Central memory CD4-positive, alpha-beta T cell (primary cell): ENCODE data around the gene ZCCHC7.

Source experiments
- DNase-seq: peaks from one replicate; pipeline ENCODE4 v3.0.0; 2022

Gene ZCCHC7

GRCh38 chr9:37212435-37212834 is 92.1 kb downstream of the ZCCHC7 start:
- no peak for DNase-seq

- DNase-seq: no peak
Observed at GRCh38 chr9:37215381-37215780, 95.0 kb downstream of the ZCCHC7 start.

DNA sequence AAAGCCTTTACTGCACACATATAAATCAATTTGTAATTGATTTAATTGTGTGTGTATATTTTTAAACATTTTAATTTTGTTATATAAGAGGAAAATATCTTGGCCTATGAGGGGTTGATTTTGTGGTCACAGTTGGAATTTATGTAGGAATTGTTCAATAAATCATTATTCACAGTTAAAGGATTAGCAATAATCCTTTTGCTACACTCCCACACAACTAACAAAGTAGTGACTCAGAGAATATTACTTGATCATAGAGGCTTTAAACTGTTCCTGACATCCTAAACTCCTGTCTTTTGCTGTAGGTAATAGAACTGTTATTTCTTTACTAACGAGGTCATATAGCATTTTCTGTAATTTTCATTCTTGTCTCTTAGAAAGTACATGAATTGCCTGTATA is 95.5 kb downstream of the ZCCHC7 start:
- no peak for DNase-seq

DNA sequence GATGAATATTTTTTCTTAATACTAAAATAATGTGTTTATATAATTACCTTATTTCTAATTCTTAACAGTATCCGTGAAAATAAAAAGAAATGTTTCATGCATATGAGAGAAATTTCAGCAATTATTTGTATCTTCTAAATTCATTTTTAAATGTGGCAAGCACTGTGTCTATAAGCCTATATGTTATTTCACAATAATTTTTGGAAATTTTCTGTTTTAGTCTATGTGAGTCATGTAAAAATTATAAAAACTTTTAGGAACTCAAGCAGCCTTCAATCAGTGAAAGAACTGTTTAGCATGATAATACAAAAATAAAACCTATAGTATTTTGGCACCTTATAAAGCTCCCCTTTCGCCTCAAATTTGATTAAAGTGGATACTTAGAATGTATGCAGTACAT is 96.8 kb downstream of the ZCCHC7 start:
- DNase-seq: no peak

GRCh38 chr9:37218800-37219425 is 98.5 kb downstream of the ZCCHC7 start:
- no peak for DNase-seq

DNA sequence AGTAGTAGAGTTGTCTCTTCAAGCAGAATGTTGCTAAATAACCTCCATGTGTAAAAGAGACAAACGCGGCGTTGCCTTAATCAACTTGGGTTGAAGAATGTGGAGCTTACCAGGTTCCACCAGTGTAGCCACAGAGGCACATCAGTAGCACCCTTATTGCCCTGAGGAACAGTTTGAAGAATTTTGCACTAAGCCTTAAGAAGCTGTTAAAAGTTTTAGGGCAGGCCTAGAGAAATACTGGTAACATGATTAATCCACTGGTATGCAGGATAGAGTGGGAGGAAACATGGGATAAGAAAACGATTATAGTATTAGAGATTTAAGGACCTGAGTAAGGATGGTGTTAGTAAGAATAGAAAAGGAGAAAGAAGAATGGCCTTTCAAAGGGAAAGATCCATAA is 100.6 kb downstream of the ZCCHC7 start:
- no peak for DNase-seq

DNA sequence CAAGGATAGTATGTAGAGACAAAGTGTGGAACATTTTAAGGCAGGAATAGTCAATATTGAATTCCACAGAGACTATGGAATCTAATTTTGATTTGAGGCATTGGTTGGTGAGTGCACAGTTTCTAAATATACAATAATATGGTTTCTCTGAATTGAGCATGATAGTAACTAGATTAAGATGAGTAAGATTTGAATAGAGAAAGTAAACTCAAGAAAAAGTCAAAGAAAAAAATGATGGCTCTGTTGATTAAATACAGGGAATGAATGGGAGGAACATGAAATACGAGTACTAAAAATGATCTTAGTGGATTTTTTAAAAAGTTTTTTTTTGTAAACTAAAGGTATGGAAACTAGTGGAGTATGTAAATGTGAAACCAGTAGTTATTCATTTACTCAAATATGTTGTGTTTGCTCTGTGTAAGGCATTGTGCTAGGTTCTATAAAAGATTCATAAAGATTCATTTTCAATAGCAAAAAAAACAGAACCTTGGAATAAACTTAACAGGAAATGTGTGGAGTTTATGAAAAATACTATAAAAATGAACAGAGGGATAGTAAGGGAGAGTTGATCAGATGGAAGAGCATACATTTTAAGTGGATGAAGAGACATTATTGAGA is 101.2 kb downstream of the ZCCHC7 start:
- no peak for DNase-seq

GRCh38 chr9:37229455-37229854 is 109.1 kb downstream of the ZCCHC7 start:
- DNase-seq: no peak

GRCh38 chr9:37229882-37230482 is 109.6 kb downstream of the ZCCHC7 start:
- DNase-seq: no peak

GRCh38 chr9:37236822-37237221 is 116.4 kb downstream of the ZCCHC7 start:
- no peak for DNase-seq

DNA sequence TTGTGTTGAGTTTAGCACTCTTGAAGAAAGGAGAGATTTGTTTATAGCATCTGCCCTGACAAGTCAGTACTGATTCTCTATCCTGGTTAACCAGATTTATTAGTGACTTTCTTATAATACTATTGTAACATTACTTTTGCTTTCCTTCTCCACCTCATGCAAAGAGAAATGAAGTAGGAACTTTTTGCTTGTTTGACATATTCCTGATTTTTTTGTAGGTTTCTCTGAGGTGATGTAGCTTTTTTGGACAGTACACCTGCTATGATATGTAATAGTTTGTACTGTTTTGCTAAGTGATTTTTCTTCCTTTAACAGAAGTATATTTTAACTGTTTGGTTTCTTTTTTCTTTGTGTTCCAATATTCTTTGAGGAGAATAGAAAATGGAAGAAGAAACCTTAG is 117.7 kb downstream of the ZCCHC7 start:
- DNase-seq: no peak

DNA sequence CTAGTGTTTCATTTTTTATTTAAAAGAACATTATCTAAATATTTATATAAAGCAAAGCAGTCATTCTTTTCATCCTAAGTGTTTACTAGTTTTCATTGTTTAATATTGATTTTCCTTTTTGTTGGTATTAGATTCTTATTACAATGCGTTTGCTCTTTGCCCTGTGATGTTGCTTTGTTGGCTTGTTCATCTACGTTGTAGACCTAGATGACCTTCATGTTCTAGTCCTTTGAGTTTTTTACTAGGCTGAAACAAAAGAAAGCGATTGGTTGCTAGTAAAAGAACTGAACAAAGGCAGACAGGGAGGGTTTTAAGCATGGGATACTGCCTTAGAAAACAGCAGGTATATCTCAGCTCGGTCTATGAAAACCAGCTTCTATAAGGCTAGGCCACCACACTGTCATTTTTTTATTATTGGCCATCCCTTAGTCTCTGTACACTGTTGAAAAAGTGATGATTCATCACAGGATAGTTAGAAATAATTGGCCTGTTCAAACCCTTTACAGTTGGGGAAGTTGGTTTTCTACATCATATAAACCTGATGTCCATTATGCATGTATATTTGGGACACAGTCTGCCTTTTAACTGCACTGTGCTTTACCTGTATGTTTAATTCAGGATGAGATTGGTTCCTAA is 119.0 kb downstream of the ZCCHC7 start:
- no peak for DNase-seq

- no peak for DNase-seq
Observed at GRCh38 chr9:37239921-37240320, 119.5 kb downstream of the ZCCHC7 start.

DNA sequence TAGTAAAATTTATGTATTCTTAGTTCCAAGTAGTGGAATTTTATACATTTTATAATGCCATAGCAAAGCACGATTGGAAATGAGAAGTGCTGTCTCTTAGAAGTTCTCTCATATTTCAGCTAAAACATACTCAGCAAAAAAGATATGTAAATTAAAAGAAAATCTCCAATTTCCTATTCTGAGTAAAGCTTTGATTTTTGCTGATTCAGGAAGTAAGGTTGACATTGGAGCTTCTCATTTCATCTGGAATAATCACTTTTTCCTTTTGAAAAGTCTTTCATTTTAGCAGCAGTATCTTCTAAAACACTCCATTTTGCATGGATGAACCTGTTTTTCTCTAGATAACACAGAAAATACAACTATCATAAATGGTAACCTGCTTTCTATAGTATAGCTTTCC is 121.0 kb downstream of the ZCCHC7 start:
- DNase-seq: no peak

GRCh38 chr9:37242089-37242488 is 121.7 kb downstream of the ZCCHC7 start:
- DNase-seq: no peak

DNA sequence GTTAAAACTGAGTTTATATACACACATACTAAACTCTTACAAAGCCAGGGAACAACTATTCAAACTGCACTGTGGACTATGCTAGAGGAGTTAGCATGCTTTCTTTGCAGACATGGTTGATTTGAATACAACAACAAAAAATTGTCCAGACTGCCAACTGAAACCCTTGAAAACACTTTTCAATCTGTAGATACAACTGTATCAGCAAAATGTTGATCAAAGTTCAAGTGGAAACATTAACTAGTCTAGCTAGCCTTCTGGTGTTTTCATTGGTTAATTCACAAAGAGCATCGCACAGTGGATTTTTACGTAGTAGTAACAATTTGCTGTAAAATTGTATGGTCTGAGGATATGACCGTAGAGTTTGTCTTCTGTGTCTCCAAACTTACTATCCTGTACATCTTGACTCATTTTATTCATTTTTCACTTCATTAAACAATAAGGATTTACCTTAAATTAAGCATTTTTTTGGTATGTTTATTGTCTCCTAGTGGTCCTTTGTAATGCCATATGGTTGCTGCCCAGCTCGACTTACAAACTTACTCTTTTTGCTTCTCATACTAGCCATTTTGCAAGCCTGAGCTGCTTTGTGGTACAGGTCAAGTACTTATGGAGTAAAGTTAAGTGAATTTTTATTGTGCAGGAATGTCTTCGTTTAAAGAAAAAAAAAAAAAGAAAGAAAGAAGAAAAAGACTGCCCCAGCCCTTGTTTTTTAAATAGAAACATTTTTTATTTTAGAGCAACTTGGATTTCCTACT is 123.4 kb downstream of the ZCCHC7 start:
- DNase-seq: no peak

DNA sequence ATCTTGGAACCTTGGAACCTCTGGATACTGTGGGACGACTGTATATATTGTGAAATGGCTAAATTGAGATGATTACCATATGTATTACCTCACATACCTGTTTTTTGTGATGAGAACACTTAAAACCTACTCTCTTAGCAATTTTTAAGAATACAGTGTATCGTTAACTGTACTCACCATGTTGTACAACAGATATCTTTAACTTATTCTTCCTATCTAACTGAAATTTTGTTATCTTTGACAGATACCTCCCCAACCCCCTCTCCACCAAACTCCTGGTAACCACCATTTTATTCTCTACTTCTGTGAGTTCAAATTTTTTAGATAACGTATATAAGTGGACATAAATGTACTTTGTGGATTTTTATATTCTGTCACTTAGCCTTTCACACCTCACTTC is 126.5 kb downstream of the ZCCHC7 start:
- no peak for DNase-seq

GRCh38 chr9:37248651-37249163 is 128.3 kb downstream of the ZCCHC7 start:
- DNase-seq: no peak

- no peak for DNase-seq
Observed at GRCh38 chr9:37251452-37251851, 131.1 kb downstream of the ZCCHC7 start.

DNA sequence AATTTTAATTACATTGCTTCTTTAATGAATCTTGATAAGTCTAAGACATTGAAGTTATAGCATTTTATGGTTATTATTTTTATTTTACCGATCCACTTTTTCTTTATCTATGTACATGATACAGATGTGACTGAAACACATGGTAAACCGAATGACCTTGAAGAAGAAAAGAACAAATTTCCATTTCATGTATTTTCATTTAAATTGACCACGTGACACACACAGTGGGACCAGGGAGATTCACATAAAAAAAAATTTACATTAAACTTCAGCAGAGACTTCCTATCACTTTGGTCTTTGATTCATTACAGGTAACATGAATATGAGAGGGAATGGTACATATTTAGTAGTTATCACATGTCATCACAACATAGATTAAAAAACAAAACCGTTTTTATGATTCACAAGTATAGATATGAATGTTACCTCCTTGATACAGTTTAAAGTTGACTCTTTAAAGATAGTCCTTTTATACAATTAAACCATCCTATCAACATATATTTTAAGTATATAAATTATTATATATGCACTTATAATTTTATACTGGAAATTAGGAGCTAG is 133.1 kb downstream of the ZCCHC7 start:
- DNase-seq: no peak

DNA sequence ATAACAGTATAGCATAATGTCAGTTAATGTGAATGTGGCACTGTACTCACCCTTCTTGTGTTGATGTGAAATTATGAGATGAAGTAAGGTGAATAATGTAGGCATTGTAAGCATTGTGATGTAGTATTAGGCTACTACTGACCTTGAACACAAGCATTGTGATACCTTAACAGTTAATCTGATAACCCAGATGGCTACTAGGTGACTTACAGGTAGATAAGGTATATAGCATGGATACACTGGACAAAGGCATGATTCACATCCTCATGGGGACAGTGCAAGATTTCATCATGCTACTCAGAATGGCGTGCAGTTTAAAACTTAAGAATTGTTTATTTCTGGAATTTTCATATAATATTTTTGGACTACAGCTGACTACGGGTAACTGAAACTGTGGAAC is 134.8 kb downstream of the ZCCHC7 start:
- DNase-seq: no peak

- DNase-seq: no peak
Observed at GRCh38 chr9:37255944-37256862, 135.8 kb downstream of the ZCCHC7 start.
